ENCODE data around the gene PIK3R2.

Gene PIK3R2

GRCh38 chr19:18183529-18183928, 30.6 kb downstream of the PIK3R2 start:
- TF ChIP-seq MAX (IDR thresholded peaks at IDR 0.05) (no peak), FOXM1 (IDR thresholded peaks at IDR 0.05; ENCODE audit: borderline replicate concordance, low read depth) (no peak), TCF12 (IDR thresholded peaks at IDR 0.05; ENCODE audit: low read depth) (no peak), RAD21 (IDR thresholded peaks at IDR 0.05; ENCODE audit: low read depth) (no peak), EP300 (IDR thresholded peaks at IDR 0.05; ENCODE audit: borderline replicate concordance) (no peak), ZBTB7A (IDR thresholded peaks at IDR 0.05; ENCODE audit: low read depth) (no peak), REST (IDR thresholded peaks at IDR 0.05; ENCODE audit: low read depth) (no peak), CREB1 (IDR thresholded peaks at IDR 0.05; ENCODE audit: low read depth) (no peak), CEBPB (IDR thresholded peaks at IDR 0.05) (no peak), TEAD4 (IDR thresholded peaks at IDR 0.05) (no peak), NFIC (IDR thresholded peaks at IDR 0.05) (no peak), USF1 (IDR thresholded peaks at IDR 0.05) (no peak), EGR1 (IDR thresholded peaks at IDR 0.05) (no peak), TAF1 (IDR thresholded peaks at IDR 0.05; ENCODE audit: low read depth) (no peak), YY1 (IDR thresholded peaks at IDR 0.05; ENCODE audit: low read depth) (no peak)

GRCh38 chr19:18185538-18185937, 32.6 kb downstream of the PIK3R2 start:
- no peak for TF ChIP-seq RAD21 (IDR thresholded peaks at IDR 0.05; ENCODE audit: low read depth)
- no peak for TF ChIP-seq NFIC (IDR thresholded peaks at IDR 0.05)
- no peak for TF ChIP-seq YY1 (IDR thresholded peaks at IDR 0.05; ENCODE audit: low read depth)
- TF ChIP-seq EGR1 (IDR thresholded peaks at IDR 0.05), result no peak
- TF ChIP-seq TEAD4 (IDR thresholded peaks at IDR 0.05), result no peak
- TF ChIP-seq CREB1 (IDR thresholded peaks at IDR 0.05; ENCODE audit: low read depth), result no peak
- TF ChIP-seq TAF1 (IDR thresholded peaks at IDR 0.05; ENCODE audit: low read depth), result no peak
- no peak for TF ChIP-seq ZBTB7A (IDR thresholded peaks at IDR 0.05; ENCODE audit: low read depth)
- no peak for TF ChIP-seq USF1 (IDR thresholded peaks at IDR 0.05)

GRCh38 chr19:18190278-18190677, 37.3 kb downstream of the PIK3R2 start:
- TF ChIP-seq CEBPB (IDR thresholded peaks at IDR 0.05) (no peak), TAF1 (IDR thresholded peaks at IDR 0.05; ENCODE audit: low read depth) (no peak), NFIC (IDR thresholded peaks at IDR 0.05) (no peak), TEAD4 (IDR thresholded peaks at IDR 0.05) (no peak), FOXM1 (IDR thresholded peaks at IDR 0.05; ENCODE audit: borderline replicate concordance, low read depth) (no peak), ZBTB7A (IDR thresholded peaks at IDR 0.05; ENCODE audit: low read depth) (no peak), EGR1 (IDR thresholded peaks at IDR 0.05) (no peak), RAD21 (IDR thresholded peaks at IDR 0.05; ENCODE audit: low read depth) (no peak), TCF12 (IDR thresholded peaks at IDR 0.05; ENCODE audit: low read depth) (no peak), MAX (IDR thresholded peaks at IDR 0.05) (no peak), USF1 (IDR thresholded peaks at IDR 0.05) (no peak), CREB1 (IDR thresholded peaks at IDR 0.05; ENCODE audit: low read depth) (no peak), EP300 (IDR thresholded peaks at IDR 0.05; ENCODE audit: borderline replicate concordance) (no peak), REST (IDR thresholded peaks at IDR 0.05; ENCODE audit: low read depth) (no peak), YY1 (IDR thresholded peaks at IDR 0.05; ENCODE audit: low read depth) (no peak)

- TF ChIP-seq CREB1 (IDR thresholded peaks at IDR 0.05; ENCODE audit: low read depth), result no peak
- no peak for TF ChIP-seq NFIC (IDR thresholded peaks at IDR 0.05)
- no peak for TF ChIP-seq EGR1 (IDR thresholded peaks at IDR 0.05)
- TF ChIP-seq CEBPB (IDR thresholded peaks at IDR 0.05), result no peak
- TF ChIP-seq TCF12 (IDR thresholded peaks at IDR 0.05; ENCODE audit: low read depth), result no peak
- TF ChIP-seq USF1 (IDR thresholded peaks at IDR 0.05), result no peak
- no peak for TF ChIP-seq RAD21 (IDR thresholded peaks at IDR 0.05; ENCODE audit: low read depth)
- no peak for TF ChIP-seq TAF1 (IDR thresholded peaks at IDR 0.05; ENCODE audit: low read depth)
- no peak for TF ChIP-seq EP300 (IDR thresholded peaks at IDR 0.05; ENCODE audit: borderline replicate concordance)
- TF ChIP-seq TEAD4 (IDR thresholded peaks at IDR 0.05), result no peak
- TF ChIP-seq REST (IDR thresholded peaks at IDR 0.05; ENCODE audit: low read depth), result no peak
- no peak for TF ChIP-seq YY1 (IDR thresholded peaks at IDR 0.05; ENCODE audit: low read depth)
- no peak for TF ChIP-seq MAX (IDR thresholded peaks at IDR 0.05)
- no peak for TF ChIP-seq ZBTB7A (IDR thresholded peaks at IDR 0.05; ENCODE audit: low read depth)
- TF ChIP-seq FOXM1 (IDR thresholded peaks at IDR 0.05; ENCODE audit: borderline replicate concordance, low read depth), result no peak
These were observed 38.7 kb downstream of the PIK3R2 start for GRCh38 chr19:18191640-18192062.
